ENCODE measurements around the gene EMID1.
"Not testable (repeated sequence)": the region's sequence is repeated elsewhere in the genome, so short reads cannot be mapped to it uniquely, and the experiment has no call there.

EMID1 gene

DNA sequence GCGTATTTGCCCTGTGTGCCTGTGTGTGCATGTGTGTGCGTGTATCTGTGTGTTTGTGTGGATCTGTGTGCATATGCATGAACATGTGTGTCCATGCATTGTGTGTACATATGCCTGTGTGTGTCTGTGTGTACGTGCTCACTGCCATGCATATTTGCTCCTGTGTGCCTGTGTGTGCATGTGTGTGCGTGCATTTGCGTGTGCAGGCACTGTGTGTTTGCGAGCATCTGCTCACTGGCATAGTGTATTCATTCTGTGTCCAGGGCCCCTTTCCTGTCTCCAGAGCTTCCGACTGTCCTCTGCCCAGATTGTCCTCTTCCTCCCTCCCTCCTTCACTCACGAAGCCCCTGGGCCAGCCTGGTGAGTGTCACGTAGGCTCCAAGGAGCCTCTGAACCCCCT is 5.8 kb downstream of the EMID1 start:
- ATAC-seq: no peak

DNA sequence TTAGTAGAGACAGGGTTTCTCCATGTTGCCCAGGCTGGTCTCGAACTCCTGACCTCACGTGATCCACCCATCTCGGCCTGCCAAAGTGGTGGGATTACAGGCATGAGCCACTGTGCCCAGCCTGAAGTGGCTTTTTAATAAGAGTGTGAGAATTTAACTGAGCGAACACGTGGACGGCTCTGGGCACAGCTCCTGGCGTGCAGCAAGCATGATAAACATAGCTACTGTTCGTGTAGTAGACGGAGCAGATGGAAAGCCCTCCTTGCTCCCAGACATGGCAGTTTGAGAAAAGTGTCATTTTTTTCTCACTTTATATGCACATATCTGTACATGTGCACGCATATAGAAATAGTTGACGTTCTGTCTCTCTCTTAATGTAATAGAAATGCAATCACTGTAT is 7.0 kb downstream of the EMID1 start:
- no peak for ATAC-seq

DNA sequence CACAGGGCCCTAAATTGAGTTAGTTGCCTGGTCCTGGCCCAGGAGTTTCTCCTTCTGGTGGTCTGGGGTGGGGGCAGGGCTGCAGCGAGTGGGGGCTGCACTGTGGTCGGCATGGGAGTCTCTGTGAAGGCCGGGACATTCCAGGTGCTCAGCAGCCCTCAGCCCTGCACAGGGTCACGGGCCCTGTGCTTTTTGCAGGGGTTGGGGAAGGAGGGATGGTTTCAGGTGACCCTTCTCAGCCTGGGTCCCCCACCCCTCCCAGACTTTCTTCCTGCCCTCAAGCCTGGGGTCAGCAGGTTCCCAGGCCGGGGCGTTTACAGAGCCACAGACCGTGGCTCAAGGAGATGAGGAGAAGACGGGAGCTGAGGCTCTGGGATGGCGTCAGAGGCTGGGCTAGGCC is 7.8 kb downstream of the EMID1 start:
- ATAC-seq: no peak

DNA sequence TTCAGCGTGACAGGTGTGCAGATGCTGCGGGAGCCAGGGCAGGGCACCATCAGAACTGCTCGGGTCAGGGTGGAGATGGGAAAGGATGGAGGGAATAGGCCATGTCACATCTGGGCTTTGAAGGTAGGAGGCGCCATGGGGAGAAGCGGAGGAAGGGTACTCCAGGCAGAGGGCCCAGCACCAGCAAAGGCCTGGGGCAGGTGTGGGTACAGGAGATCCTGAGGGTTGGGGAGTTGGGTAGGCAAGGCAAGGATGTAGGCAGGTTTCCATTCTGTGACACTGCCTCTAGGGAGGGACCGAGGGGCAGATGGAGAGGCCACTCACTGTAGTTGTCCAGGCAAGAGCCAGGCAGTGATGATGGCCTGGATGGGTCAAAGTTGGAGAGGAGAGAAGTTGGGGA is 8.5 kb downstream of the EMID1 start:
- ATAC-seq: no peak

DNA sequence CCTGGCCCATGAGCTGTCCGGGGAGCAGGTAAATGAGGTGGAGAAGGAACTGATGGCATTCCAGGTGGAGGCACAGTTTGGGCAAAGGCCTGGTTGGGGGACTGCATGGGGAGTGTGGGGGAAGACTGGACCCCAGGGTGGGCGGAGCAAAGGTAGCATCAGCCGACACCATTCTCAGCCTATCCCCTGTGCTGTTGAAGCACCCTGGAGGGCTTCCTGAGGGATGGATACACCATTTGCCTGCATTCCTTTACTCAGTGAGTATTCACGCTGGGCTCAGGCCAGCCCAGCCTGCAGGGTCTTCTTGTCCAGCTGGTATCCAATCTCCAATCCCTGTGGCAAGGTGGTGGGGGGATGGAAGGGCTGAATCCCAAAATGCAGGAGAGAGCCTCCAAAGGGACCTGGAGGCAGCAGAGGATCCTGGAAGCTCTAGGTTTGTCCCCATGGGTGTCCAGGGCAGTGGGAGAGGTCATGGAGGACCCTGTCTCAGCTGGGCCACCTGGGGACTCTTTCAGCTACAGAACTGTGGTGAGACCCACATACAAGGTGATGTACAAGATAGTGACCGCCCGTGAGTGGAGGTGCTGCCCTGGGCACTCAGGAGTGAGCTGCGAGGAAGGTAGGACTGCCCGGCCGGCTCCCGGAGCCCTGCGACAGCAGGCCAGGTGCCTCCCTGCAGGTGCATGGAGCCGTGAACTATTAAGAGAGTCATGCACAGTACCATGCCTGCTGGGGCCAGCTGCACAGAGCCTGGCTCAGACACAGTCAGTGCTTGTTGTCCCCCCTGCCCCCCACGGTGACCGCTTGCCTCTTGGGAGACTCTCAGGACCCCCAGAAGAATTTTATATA is 9.5 kb downstream of the EMID1 start:
- ATAC-seq: no peak

DNA sequence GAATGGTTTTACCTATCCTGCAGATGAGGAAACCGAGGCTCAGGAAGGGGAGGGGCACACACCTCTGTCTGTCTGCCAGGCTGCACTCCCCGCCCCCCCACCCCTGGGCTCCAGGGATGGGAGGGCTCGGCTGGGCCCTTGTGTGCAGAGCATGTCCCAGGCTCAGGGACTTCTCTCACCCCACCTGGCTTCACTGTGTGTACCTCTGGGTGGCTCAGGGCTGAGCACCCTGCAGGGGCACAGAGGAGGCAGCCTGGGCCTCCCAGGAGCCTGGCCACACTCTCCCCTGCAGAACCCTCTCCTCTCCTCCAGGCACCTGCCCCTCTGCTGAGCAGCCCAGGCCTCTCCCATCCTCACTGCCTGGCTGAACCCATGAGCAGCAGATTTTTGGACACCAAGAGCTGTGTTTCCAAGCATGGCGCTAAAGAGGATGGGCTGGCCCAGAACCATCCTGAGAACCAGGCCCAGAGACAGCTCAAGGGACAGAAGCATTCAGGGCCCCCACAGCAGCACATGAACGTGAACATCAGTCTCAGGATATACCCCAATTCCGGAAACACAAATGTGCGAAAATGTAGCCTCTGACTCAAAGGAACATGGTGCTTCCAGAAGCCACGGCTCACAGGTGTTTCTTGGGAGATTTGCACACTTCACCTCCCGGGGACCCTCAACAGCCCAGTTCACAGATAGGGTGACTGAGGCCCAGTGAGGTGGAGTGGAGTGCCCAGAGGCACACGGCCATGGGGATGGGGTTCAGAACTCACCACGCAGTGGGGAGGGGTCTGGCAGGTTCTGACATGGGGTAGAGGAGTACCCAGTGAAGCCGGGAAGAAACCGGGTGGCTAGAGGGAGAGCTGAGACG is 10.5 kb downstream of the EMID1 start:
- ATAC-seq: no peak

DNA sequence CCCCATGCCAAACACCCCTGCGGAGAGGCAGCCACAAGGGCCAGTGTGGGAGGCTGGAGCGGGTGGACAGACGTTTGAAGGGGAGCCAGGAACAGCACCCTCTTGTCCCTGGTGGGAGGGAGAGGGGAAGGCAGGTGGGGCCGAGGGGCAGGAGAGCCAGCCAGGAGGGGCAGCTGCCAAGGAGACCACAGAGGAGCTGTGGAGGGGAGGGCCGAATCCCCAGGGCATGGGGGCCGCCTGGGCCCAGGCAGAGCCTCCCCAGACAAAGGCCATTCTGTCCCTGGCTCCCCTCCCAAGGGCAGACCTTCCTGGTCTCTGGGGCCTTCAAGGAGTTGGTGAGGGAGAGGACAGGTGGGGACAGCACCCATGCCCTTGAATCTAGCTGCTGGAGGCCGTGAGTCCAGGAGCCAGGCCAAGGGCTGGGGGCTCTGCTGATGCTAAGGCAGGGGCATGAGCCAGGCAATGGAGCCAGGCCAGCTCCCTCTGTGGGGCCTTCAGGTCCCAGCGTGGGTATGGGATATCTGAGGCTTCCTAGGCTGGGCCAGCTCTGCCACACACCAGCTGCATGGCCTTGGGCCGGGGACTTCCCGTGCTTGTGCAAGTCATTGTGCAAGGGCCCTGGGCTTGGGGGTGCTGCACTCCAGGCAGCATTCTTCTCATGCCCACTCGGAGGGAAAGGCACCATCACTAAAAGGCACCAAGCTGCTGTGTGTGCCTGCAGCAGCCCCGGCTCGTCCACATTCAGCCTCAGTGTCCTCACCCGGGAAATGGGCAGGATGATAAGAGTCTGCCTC is 11.4 kb downstream of the EMID1 start:
- ATAC-seq: no peak

DNA sequence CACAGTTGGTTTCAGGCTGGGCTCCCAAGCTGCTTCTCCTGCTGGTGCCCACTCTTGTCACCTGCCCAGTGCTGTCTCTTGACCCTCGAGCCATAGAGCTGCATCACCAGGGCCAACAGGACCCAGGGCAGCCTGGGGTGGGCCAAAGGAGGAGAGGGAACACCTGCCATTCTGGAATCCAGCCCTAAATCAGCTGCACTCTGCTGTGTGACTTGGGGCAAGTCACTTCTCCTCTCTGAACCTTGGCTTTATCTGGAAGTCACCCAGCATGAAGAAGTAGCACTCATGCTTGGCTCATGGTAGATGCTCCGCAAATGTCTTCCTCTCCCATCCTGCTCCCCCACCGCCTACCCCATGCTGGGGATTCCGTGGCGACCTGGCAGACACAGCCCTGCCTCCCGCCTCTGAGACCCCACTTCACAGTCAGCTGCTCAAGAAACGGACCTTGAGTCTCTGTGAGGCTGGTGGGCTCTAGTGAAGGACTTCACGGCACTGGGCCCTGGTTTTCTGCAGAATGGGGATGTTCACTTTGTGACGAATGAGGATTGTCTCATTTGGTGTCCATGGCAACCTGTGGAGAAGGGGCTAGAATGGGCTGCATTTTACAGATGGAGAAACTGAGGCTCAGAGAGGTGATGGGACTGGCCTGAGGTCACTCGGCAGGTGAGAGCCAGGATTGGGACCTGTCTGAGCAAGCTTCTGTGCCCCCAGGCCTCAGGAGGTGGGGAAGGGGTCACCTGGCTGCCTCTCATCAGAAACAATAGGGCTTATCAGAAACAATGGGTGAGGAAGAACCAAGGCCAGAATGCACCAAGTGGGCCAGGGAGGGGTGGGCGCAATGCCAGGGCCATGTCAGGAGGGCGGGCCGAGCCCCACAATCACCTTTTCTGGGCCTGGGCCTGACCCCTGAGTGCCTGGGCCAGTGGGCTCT is 12.4 kb downstream of the EMID1 start:
- no peak for ATAC-seq

DNA sequence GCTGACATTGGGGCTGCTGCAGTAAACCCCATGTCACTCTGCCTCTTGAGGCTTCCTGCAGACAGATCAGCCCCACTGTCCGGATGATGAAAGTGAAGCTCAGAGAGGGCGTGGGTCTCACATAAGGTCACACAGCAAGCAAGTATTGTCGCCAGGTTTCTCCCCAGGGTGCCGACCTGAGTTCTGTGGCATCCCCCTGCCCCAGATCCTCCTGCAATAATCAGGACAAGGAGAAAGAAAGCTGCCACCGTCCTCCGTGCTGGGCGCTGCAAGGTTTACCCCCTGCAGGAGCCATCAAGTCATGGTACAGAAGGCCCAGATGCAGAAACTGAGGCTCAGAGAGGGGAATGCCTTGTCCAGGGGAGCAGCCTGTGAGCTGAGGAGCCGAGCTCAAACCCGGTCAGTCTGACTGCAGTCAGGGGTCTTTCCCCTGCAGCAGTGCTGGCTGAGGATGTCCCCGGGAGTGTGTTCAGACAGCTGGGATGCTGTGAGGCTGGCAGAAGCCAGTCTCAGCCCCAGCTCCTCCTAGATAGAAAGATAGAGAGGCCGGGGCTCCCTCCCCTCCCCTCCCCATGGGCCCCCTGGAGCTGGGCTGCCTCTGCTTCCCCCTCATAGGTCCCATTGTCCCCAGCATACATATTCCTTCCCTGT is 13.2 kb downstream of the EMID1 start:
- no peak for ATAC-seq

DNA sequence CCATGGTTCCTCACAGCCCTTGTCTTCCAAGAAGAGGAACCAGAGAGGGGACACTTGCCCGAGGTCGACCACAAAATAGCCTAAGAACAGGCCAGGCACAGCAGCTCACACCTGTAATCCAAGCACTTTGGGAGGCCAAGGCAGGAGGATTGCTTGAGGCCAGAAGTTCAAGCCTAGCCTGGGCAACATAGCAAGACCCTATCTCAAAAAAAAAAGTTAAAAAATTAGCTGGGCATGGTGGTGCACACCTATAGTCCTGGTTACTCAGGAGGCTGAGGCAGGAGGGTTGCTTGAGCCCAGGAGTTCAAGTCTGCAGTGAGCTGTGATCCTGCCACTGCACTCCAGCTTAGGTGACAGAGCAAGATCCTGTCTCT is 13.7 kb downstream of the EMID1 start:
- ATAC-seq: not testable (repeated sequence)

DNA sequence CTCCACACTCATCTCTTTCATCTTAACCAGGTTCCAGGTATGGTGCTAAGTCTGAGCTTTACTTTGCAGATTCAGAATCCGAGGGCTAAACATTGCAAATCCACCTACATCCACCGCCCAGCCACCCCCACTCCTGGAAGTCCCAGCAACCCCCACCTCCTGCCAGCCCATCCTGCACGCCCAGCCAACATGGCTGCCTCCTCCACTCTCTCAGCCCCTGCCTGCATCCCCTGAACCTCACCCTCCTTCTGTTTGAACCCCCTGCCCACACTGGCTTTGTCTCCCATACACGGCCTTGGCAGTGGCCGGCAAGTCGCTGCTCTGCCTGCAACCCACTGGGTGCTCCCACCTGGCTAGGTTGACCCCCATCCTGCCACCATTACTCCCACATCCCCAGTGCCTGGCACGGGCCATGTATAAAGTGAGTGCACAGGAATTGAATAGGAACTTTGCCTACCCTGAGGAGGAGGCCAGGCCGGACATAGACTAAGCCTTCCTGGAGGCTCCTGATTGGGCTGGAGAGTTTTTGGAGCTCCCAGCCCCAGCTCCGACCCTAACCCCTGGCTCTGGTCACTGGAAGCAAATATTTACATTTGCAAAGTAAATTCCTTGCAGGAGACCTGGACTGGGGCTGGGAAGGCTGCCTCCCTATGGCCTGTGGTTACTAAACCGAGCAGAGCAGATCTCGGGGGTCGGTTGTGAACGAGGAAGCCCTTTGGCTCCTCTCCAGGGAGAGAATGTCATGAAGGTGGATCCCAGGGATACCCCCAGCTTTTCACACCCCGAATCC is 14.4 kb downstream of the EMID1 start:
- no peak for ATAC-seq

DNA sequence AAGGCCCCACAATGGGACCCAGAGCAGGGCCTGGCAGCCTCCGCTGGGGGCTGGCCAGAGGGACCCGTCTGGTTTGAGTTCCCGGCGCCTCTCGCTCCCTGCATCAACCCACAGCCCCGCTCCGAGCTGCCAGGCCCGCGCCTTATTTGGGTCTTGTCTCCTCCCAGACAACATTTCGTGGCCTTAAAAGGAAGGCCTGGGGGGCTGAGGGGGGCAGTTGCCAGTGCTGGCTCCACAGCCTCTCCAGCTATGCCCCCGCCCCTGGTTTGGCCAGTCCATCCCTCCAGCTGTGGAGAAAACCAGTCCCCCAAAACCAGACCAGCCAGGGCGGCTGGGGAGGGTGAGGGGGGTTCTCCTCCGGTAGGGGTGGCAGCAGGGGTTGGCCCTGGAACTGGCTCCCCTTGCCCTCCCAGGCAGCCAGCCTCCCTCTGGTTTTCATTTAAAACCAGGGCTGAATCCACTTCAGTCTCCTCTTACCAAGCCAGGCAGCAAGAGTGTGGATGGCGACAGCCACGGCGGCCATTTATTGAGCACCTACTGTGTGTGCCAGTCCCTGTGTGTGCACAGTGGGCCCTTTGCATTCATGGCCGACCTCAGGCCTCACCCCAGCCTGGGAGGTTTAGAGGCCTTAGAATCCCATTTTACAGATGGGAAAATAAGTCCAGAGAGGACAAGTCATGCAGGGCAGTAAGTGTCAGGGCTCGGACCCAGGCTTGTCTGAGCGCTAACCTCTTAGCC is 18.6 kb downstream of the EMID1 start:
- no peak for ATAC-seq

DNA sequence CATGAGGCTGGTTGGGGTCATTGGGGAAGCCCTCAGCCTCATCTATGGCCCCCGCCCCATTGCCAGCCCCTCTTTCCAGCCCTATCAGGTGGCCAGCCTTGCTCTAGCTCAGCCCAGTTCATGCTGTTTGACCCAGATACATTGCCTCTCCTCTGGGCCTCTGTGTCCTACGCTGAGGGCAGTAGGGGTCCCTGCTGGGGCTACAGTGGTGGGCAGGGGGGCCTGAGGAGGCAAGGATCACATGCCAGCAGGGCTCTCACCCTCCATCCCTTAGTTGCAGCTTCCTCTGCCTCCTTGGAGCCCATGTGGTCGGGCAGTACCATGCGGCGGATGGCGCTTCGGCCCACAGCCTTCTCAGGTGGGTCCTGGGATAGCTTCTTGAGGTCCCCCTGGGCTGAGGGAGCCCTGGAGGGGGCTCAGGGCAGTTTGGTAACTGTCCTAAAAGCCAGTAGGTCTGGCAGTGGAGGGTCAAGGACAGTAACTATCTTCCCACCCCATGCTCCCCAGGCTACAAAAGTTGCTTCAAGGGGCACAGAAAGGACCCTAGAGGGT is 19.2 kb downstream of the EMID1 start:
- no peak for ATAC-seq

DNA sequence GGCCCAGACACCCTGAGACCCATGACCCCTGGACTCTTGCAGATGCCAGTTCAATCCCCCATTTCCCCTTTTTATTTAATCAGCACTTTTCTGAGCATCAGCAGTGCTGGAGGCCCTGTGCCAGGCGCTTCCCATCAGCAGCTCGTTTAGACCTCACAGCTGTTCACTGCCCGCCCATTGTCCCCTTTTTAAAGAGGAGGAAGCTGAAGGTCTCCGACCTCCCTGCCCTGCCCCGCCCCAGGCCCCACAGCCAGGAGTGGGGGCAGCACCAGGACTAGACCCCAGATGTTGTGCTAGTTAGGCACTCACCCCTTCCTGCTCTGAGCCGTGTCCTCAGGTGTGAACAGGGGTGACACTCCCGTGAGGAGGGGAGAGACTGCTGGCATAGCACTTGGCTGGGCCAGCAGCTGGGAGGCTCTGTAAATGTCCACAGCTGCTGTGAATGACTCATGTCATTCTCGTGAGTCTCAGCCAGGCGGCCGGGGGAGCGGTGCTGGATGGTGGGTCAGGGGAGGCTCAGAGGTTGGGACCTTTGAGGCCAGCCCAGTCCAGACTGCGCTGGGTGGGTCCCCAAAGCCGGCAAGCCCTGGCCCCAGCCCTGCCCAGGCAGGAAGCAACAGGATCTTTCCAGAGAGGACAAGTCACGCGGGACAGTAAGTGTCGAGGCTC is 19.9 kb downstream of the EMID1 start:
- ATAC-seq: no peak

DNA sequence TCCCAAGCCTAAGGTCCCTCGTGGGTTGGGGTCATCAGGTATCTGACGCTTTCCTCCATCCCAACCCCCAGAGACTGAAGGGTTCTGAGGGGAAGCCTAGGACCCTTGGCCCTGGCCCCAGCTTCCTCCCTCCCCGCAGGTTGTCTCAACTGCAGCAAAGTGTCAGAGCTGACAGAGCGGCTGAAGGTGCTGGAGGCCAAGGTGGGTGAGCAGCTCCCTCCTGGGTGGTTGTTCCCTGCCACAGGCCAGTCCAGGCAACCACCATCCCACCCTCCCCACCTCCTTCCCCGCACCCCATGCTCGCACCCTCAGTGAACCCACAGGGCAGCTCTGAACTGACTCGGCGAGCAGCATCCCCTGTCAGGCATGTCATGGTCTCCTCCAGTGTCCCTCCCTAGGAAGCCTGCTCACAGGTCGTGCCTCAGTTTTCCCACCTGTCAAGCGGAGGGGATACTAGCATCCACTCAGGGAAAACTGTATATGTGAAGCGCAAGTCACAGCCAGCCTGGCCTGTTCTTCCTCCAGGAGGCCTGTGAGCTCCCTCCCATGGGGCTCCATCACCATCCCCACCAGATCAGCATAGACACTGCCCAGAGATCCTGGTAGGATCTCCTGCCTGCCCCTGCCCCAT is 20.8 kb downstream of the EMID1 start:
- no peak for ATAC-seq

DNA sequence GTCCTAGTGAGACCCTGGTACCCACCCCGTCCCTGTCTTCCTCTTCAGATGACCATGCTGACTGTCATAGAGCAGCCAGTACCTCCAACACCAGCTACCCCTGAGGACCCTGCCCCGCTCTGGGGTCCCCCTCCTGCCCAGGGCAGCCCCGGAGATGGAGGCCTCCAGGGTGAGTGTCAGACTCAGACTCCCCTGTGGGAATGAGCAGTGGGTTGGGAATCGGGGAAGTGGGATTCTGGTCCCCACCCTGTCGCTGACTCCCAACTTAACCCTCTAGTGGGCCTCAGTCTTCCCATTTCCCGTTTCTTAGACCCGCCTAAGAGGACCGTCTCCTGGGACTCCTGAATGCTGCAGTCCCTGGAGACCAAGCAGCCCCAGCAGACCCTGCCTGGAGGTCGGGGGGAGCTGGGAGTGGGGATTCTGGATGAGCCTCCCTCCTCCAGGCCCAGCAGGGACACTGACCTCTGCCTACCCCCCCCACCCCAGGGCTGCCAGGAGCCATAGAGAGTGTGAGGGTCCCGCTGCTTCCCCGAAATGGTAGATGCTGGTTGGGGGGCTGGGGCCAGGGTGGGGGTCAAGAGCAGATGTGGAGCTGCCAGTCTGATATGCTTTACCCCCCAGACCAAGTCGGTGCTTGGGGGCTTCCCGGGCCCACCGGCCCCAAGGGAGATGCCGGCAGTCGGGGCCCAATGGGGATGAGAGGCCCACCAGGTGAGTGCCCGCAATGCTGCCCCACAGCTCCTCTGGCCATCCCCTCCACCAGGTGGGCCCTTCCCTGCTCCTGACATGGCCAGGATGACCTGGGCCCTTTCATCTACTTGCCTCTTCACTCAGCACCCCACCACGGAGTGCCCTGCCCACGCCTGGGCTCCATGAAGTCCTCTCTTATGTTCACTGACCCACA is 25.5 kb downstream of the EMID1 start:
- no peak for ATAC-seq

Data from activated CD4-positive, CD25-positive, alpha-beta regulatory T cell treated with anti-CD3 and anti-CD28 coated beads, Interleukin-2, amount 50 U/mL, for 24 hours (primary cell).